PFSK-1 (cell line): ENCODE results near the gene VCPKMT.

ENCODE experiments used
- POLR2AphosphoS5 ChIP-seq: IDR thresholded peaks from 2 replicates; pipeline ENCODE4 v1.6.1; 2012; ENCODE audit warnings: low read depth, mild to moderate bottlenecking, control low read depth, low read length, moderate library complexity
- SIN3A ChIP-seq: IDR thresholded peaks from 2 replicates; pipeline ENCODE4 v1.6.1; 2012; ENCODE audit warnings: mild to moderate bottlenecking, low read length, moderate library complexity, borderline replicate concordance; ENCODE audit not compliant: insufficient read depth
- TAF1 ChIP-seq: IDR thresholded peaks from 2 replicates; pipeline ENCODE4 v1.6.1; 2012; ENCODE audit warnings: low read length, control low read depth, borderline replicate concordance; ENCODE audit not compliant: insufficient read depth

DNA sequence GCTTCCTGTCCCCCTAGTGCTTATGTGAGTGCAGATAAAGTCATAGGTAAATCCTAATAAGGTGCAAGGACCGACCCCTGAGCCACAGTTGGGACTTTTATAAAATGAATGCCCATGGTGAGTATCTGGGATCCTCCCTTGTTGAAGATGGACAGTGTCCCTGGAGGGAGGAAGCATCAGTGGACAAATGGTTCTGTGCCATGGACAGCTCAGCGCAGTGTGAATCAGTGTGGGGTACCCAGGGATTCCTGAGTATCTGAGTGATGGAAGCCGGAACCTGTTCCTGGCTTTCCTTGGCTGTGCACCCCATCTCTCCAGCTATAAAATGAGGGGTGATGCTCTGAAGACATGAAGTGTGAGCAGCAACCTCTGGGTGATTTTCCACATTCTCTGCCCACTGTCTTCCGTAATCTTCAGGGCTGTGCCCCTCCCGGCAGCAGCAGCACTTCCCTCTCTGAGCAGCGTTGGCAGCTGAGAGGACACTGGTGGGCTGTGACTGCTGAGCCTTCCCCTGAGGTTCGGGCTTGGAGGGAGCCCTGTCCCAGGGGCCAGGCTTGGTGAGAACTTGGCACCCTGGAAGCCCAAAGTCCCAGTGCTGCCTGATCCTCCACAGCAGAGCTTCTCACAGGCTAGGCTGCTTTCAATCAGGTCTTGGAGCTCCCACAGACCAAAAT, 25.0 kb downstream of the VCPKMT start:
- no peak for TF ChIP-seq POLR2AphosphoS5
- no peak for TF ChIP-seq SIN3A
- no peak for TF ChIP-seq TAF1
